GM12878 (cell line): Measurements from ENCODE around the gene SH2B2.

Source experiments
- BHLHE40 ChIP-seq, 2 experiments: fragments of 450-650 bp in 1 of 2; IDR thresholded peaks; 2 replicates each; pipeline ENCODE4 v1.6.1; 2011 to 2017; ENCODE audit warnings: low read depth in 2 of 2, borderline replicate concordance in 1 of 2, improper control_type of control experiment in 1 of 2, low read length in 1 of 2, mild to moderate bottlenecking in 1 of 2
- CTCF ChIP-seq, 3 experiments: IDR thresholded peaks in 2 of 3; conservative IDR thresholded peaks in 1 of 3; 2 replicates each; pipeline ENCODE4 v1.5.1; 2011; ENCODE audit warnings: low read depth in 3 of 3, low read length in 3 of 3, mild to moderate bottlenecking in 3 of 3, control low read depth in 2 of 3, moderate library complexity in 2 of 3, inconsistent platforms in 1 of 3, mixed read lengths in 1 of 3; ENCODE audit not compliant: control insufficient read depth in 2 of 3, insufficient read depth in 1 of 3; ENCODE audit errors: extremely low read depth in 1 of 3
- EED ChIP-seq: sonication (generic); IDR thresholded peaks from 2 replicates; pipeline ENCODE4 v1.6.1; 2016; ENCODE audit warnings: antibody characterized with exemption, low read depth
- FOXM1 ChIP-seq: IDR thresholded peaks from 2 replicates; pipeline ENCODE4 v1.6.1; 2012; ENCODE audit warnings: low read depth, mild to moderate bottlenecking, inconsistent platforms, low read length, moderate library complexity
- GABPA ChIP-seq: IDR thresholded peaks from 2 replicates; pipeline ENCODE4 v1.6.1; 2014; ENCODE audit warnings: antibody characterized with exemption, low read depth, mild to moderate bottlenecking, inconsistent platforms
- MAX ChIP-seq: IDR thresholded peaks from 2 replicates; pipeline ENCODE4 v1.6.1; 2012; ENCODE audit warnings: low read depth, low read length, improper control_type of control experiment
- POLR2A ChIP-seq: IDR thresholded peaks from 2 replicates; pipeline ENCODE4 v1.6.1; 2011; ENCODE audit warnings: low read depth, mild to moderate bottlenecking, low read length
- SIN3A ChIP-seq: IDR thresholded peaks from 2 replicates; pipeline ENCODE4 v1.6.1; 2012; ENCODE audit warnings: low read depth, low read length, improper control_type of control experiment
- SP1 ChIP-seq: IDR thresholded peaks from one replicate; pipeline ENCODE4 v1.6.1; 2011; ENCODE audit warnings: low read depth, low read length

GRCh38 chr7:102280521-102280920 lies 6.1 kb upstream of the SH2B2 start:
- TF ChIP-seq MAX (no peak), BHLHE40 (IDR thresholded peaks at IDR 0.05; ENCODE audit: borderline replicate concordance in 1 of 2, low read depth in 2 of 2, low read length in 1 of 2) (no peak), GABPA (no peak), CTCF (IDR thresholded peaks at IDR 0.05 in 2 of 3, conservative IDR thresholded peaks at IDR 0.05 in 1 of 3; ENCODE audit: control insufficient read depth in 2 of 3, extremely low read depth in 1 of 3, insufficient read depth in 1 of 3, low read depth in 3 of 3, low read length in 3 of 3) (no peak), FOXM1 (no peak), SIN3A (no peak), SP1 (no peak), POLR2A (no peak), EED (no peak)
